H4 (cell line): ENCODE measurements around the gene EIF4EBP3. TPM values are rescaled to one million over a fixed set of nuclear protein-coding genes. Genes with fewer than 3 reads are reported as not detected.

Experiments
- DNase-seq: peaks from one replicate; pipeline ENCODE4 v3.0.0-alpha.2; 2015; ENCODE audit warnings: low spot score
- total RNA-seq: library from RNA; depleted of rRNA; stranded (reverse); fragments of >200 nt; shearing (Covaris generic); gene quantifications from 2 replicates; pipeline ENCODE4 v1.2.3, GENCODE V29; 2014; rRNA removed

EIF4EBP3 gene
- total RNA-seq, result not detected in 2 replicates

- peak; percentile 54 for DNase-seq
These were observed at the start of gene EIF4EBP3 for GRCh38 chr5:140547508-140548299. Gene EIF4EBP3 (plus strand): TSS chr5:140547662. CDS start chr5:140547738, 76 bp downstream.

DNA sequence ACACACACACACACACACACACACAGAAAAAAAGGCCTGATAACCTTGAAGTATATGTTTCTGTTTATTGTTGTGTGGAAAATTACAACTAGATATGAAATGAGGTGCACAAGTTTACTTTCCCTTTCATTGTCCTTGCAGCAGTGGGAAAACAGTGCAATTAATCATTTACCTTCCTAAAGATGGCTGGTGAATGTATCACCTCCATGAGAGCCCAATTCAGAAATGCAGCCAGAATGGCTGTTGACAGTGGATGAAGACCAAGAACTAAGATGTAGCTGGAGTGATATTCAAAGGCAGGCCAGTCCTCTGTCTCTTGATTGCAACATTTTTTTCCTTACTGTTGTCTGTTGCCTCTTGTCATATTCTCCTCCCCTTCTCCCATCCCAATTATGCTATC is 49.6 kb upstream of the EIF4EBP3 start:
- no peak for DNase-seq

GRCh38 chr5:140498591-140498990 is 48.9 kb upstream of the EIF4EBP3 start:
- no peak for DNase-seq

- DNase-seq, result no peak
These were observed 44.6 kb upstream of the EIF4EBP3 start for GRCh38 chr5:140502834-140503233.

- no peak for DNase-seq
These were observed 37.6 kb upstream of the EIF4EBP3 start for GRCh38 chr5:140509898-140510297.

GRCh38 chr5:140513124-140513523 is 34.3 kb upstream of the EIF4EBP3 start:
- DNase-seq, result no peak

GRCh38 chr5:140524003-140524402 is 23.5 kb upstream of the EIF4EBP3 start:
- no peak for DNase-seq

DNA sequence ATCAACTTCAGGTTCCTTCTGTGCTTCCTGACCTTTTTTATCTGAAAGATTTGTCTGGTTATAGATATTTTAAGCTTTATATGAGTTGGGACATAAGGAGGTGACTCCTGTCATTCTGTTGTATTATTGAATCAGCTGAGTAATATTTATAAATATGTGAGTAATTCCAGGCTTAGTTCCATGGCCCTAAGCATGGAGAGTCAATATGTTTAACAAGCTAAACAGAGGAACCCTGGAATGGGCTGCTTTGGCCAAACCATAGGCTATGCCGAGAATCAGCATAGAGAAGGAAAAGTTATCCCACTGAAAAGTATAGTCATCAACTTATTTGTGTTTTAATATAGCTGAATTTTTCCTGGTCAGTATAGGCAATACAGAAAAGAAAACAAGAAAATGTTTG is 7.2 kb upstream of the EIF4EBP3 start:
- no peak for DNase-seq

DNA sequence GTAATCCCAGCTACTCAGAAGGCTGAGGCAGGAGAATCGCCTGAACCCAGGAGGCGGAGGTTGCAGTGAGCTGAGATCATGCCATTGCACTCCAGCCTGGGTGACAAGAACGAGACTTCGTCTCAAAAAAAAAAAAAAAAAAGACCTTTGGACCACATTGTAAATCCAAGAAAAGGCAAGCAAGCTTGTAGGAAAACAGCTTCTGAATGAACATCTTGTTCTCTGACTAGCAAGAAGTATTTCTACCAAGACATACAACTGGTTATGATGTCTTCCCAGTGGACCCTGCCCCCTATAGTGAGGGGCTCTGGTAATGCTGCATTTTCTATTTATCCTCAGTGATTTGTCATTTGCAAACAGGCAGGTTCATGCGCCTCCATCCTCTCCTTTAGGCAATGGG is 4.5 kb upstream of the EIF4EBP3 start:
- DNase-seq, result no peak

DNA sequence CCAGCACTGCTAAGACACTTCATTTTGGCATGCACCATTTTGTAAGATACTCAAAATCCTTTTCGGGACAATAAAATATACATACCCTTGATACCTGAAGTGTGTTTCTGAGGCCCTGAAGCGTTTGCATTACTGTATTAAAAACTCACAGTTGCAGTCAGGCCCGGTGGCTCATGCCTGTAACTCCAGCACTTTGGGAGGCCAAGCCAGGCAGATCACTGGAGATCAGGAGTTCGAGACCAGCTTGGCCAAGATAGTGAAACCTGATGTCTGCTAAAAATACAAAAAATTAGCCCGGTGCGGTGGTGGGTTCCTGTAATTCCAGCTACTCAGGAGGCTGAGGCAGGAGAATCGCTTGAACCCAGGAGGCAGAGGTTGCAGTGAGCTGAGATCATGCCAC is 2.5 kb upstream of the EIF4EBP3 start:
- DNase-seq, result no peak

GRCh38 chr5:140545606-140546005 is 1.9 kb upstream of the EIF4EBP3 start:
- no peak for DNase-seq

DNA sequence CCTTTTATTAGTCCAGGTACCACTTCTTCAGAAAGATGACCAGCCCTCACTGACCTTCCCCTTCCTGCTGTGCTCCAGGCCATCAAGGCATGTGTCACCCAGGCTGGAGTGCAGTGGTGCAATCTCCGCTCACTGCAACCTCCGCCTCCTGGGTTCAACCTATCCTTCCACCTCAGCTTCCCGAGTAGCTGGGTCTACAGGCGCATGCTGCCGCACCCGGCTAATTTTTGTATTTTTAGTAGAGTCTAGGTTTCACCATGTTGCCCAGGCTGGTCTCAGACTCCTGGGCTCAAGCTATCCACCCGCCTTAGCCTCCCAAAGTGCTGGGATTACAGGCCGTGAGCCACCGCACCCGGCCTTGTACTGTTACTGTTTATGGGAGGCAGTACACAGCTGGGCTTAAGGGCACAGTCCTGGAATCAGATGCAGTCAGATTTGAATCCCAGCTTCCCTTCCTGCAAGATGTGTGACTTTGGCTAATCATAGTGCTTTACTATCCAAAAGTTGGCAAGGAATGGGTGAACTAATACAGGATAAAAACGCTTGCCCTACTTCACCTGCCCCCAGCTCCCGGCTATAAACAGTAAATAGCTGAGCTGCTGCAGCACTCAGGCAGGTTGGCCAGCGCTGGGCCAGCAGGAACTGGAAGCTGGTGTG is 483 bp upstream of the EIF4EBP3 start:
- no peak for DNase-seq

- no peak for DNase-seq
These were observed 832 bp downstream of the EIF4EBP3 start for GRCh38 chr5:140548300-140548688.

DNA sequence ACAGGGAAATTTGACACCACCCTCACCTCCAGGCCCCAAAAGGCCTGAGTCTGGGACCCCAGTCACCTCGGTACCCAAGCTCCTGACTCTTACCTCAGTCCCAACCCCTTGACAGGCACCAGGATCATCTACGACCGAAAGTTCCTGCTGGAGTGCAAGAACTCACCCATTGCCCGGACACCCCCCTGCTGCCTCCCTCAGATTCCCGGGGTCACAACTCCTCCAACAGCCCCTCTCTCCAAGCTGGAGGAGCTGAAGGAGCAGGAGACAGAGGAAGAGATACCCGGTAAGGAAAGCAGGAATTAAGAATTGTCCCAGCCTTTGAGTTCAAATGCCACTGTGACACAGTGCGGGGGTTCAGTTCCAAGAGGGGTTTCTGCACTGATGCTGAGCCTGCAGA is 1.3 kb downstream of the EIF4EBP3 start:
- DNase-seq, result no peak

DNA sequence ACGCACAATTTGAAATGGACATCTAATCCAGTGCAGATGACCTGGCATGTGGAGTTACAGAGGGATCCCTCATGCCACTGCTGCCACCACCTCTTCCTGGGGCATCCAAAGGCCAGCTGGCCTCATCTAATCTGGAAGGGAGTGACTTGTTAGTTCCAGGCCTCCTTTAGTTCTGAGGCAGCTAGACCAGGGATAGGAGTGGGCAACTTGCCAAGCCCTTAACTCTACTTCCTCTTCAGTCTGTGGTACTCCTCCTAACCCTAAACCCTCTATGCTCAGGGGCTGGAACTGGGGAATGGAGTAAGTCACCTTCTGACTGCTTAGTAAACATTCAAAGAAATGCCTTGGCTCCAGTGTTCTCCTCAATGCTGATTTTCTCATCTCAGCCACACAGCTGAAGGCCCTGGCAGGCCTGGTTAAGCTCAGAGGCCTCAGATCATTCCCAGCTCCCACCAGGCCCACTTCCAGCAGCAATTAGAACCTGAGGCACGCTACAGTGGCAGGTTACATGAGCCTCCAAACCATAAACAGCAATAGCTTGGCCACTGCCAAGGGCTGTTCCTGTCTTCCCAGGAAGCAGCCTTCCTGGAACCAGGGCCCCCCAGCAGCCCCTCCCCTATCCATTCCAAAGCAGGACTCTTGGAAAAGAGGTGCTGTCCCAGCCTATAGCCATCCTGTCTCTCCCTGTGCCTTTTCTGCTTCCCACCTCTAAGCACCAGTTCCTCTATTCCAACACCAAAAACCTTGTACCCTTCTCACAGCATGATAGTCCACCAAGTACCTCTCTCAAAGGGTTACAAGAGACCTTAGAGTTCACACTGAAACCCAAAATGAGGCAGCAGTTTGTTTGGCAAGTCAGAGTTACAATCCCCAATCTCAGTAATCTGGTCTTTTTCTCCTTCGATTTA is 2.0 kb downstream of the EIF4EBP3 start:
- no peak for DNase-seq

GRCh38 chr5:140550147-140551079 is 3.0 kb downstream of the EIF4EBP3 start:
- DNase-seq, result no peak

- DNase-seq, result no peak
These were observed 4.4 kb downstream of the EIF4EBP3 start for GRCh38 chr5:140551872-140552271.

DNA sequence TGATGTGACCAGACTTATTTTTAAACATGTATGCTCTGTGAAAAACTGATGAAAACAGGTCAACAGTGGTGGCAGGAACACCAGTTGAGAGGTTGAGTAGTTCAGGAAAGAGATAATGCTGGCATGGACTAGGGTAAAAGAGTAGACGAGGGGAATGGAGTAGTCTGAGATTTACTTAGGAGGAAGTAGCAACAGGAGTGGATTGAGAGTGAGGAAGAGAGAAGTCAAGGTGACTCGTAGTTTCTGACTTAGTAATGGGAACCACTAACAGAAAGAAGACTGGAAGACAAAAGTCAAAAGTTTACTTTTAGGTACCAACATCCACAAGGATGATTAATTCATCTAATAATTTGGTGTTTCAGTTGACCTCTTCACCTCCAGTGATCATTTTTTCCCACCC is 6.2 kb downstream of the EIF4EBP3 start:
- DNase-seq, result no peak

DNA sequence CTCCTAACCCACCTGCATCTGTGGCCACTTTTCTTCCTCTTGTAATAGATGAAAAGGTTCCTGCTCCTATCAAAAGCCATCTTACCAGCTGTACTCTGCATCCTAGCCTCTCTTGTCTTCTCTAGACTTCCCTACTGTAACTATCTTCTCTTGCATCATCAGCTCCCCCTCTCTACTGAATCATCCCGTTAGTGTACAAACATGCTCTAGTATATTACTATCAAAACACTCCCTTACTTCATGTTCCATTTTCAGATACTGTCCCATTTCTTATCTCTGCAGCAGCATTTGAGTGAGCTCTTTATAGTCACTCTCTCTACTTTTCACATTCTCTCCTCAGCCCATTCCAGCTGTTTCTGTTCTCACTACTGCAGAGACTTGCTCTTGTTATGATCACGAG is 7.0 kb downstream of the EIF4EBP3 start:
- DNase-seq, result no peak

- DNase-seq, result no peak
These were observed 8.4 kb downstream of the EIF4EBP3 start for GRCh38 chr5:140555747-140556312.

DNA sequence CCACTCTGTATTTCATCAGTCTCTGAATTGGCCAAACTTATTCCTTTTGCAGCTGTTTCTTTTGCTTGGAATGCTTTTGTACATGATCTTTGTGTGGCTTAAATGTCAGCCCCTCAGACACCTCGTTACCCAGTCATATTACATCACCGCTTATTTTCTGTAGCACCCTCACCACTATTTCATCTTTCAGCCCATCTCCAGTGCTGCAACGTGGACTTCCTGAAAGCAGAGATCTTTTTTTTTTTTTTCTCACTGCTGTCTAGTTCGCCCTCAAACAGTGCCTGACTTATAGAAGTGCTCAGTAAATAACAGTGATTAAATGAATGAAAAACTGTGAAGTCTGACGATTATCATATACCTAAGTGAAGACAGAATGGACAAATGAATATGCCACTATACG is 9.0 kb downstream of the EIF4EBP3 start:
- no peak for DNase-seq
